Cardiac fibroblast (primary cell): ENCODE results near the gene QDPR.

Source experiments
- DNase-seq, 2 donors: peaks; one replicate each; pipeline versions ENCODE4 v3.0.0 to v3.0.0-alpha.2; 2010; ENCODE audit warnings: low read depth in 2 of 2
- H3K4me3 ChIP-seq, 2 donors: replicated peaks in 1 of 2; 1 replicate in 1 of 2; 2 replicates in 1 of 2; pipeline ENCODE4 v1.5.1; 2011; ENCODE audit warnings: low read depth in 2 of 2, low read length in 2 of 2, mild to moderate bottlenecking in 2 of 2, moderate library complexity in 1 of 2
- CTCF ChIP-seq: IDR thresholded peaks from one replicate; pipeline ENCODE4 v1.5.1; 2011; ENCODE audit warnings: low read depth, mild to moderate bottlenecking, low read length, inconsistent platforms

The QDPR gene

GRCh38 chr4:17480955-17481354, 30.9 kb downstream of the QDPR start:
- H3K4me3 ChIP-seq, result no peak overlapping the region
- no peak for TF ChIP-seq CTCF
- no peak for DNase-seq

- no peak overlapping the region for H3K4me3 ChIP-seq
- no peak for DNase-seq
- no peak for TF ChIP-seq CTCF
Measured at GRCh38 chr4:17480210-17480927, 31.5 kb downstream of the QDPR start.

- H3K4me3 ChIP-seq, result no peak overlapping the region
- DNase-seq, result no peak
- no peak for TF ChIP-seq CTCF
Measured at GRCh38 chr4:17477774-17478472, 34.0 kb downstream of the QDPR start.

- no peak overlapping the region for H3K4me3 ChIP-seq
- DNase-seq, result no peak
- TF ChIP-seq CTCF, result no peak
Measured at GRCh38 chr4:17476853-17477252, 35.0 kb downstream of the QDPR start.

- no peak overlapping the region for H3K4me3 ChIP-seq
- DNase-seq, result peak; percentile 45 to 69
- TF ChIP-seq CTCF, result no peak
Measured at GRCh38 chr4:17475481-17475880, 36.4 kb downstream of the QDPR start.

GRCh38 chr4:17469931-17470674, 41.8 kb downstream of the QDPR start:
- H3K4me3 ChIP-seq, result no peak overlapping the region
- DNase-seq, result peak; percentile 20 to 35
- no peak for TF ChIP-seq CTCF
